Iris pigment epithelial cell (primary cell): ENCODE results near the gene GATAD1.
A peak's percentile ranks its signal among the peaks of the same experiment; 100 is the strongest.
"Not testable (repeated sequence)": the region's sequence is repeated elsewhere in the genome, so short reads cannot be mapped to it uniquely, and the experiment has no call there.

Experiments
- DNase-seq: peaks from one replicate; pipeline ENCODE4 v3.0.0-alpha.2; 2011; ENCODE audit warnings: low read depth

Gene GATAD1

DNA sequence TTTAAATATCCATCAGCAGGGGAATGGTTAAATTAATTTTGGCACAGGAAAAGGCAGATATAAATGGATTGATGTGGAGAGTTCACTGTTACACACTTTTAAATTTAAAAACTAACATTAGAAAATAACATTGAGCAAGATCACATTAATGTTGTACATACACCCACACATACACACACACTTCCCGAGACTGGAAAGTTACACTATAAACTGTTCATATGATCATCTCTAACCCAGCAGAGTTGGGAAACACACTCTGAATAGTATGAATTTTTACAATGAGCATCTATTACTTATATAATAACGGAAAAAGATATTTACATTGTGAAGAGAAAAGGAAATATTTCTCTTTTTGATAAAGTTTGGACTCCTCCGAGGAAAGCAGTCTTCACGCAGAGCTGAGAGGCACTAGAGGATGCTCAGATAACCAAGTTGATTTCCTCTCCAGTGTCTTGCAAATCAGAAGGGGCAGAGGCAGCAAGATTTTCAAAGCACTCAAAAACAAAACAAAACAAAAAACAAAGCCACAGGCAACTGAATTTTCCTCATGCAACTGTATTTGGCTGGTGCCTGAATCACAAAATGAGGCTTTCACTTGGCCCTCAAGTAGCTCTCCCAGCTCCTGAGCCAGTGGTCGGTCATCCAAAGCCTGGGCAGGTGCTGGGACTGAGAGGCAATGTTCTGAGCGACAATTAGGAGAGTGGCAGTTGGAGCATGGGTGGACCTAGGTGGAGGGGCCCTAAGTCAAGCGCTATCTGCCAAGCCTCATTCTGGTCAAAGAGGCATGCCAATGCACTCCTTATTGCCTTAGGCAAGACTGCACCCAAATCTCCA, 10.5 kb upstream of the GATAD1 start:
- DNase-seq: peak; percentile 12

DNA sequence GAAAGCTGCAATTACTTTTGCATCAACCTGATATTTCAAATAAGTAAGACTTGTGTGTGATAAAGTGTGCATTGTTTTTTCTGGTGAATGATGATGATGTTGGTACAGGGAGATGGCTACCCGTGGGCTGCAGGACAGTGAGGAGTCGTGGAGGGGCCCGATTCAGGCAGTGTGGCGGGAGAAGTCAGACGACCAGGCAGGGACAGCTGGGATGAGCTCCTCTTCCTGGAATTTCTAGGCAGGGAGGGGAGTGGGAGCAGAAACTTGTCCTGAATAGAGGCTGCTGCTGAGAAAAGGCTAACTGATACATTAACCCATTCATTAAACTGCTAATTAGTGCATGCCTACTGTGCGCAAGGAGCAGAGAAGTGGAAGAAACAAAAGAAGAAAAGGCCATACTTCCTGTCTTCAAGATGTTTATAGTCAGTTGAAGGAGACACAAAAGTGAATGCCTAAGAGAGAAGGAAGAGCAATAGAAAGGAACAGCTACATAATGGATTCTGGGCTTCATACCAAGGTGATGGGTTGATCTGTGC, 9.3 kb upstream of the GATAD1 start:
- no peak for DNase-seq

DNA sequence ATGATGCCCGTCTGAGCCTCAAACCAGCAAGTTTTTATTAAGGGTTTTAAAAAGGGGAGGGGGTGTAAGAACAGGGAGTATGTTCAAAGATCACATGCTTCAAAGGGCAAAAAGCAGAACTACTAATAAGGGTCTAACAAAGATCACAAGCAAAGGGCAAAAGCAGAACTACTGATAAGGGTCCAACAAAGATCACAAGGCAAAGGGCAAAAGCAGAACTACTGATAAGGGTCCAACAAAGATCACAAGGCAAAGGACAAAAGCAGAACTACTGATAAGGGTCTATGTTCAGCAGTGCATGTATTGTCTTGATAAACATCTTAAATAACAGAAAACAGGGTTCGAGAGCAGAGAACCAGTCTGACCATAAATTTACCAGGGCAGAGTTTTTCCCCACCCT, 4.6 kb upstream of the GATAD1 start:
- DNase-seq: not testable (repeated sequence)

DNA sequence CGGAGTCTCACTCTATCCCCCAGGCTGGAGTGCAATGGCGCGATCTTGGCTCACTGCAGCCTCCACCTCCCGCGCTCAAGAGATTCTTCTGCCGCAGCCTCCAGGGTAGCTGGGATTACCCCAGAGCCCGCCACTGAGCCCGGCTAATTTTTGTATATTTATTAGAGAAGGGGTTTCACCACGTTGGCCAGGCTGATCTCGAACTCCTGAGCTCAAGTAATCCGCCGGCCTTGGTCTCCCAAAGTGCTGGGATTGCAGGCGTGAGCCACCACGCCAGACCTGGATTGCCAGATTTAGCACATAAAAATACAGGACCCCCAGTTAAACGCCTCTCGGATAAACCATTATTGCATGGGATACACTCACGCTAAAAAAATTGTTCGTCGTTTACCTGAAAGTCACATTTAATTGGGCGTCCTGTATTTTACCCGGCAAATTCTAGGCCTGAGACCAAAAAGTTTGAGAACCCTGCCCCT, 375 bp upstream of the GATAD1 start:
- no peak for DNase-seq

DNA sequence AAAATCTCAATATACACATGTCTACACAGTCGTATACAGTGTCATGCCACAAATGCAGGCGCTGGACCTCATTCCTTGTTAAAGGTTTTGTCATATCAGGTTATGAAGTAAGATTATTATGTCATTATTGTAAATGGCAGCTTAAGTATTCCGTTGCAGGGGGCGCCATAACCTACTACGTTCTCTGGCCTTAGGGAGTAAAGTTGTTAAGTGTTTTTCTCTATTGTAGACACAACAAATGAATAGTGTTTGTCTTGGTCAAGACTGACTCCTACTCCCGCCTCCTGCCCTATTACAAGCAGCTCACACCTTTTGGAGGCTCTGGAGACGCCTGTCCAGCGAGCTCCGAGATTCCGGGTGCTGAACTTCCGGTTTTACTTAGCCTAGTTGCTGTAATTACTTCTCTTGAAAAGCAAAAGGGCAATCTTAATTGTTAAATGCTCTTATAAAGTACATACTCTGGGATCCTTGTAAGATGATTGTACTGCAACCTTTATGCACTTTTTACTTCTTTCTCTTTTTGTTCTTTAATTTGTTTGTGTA, 994 bp downstream of the GATAD1 start:
- DNase-seq: peak; percentile 73

DNA sequence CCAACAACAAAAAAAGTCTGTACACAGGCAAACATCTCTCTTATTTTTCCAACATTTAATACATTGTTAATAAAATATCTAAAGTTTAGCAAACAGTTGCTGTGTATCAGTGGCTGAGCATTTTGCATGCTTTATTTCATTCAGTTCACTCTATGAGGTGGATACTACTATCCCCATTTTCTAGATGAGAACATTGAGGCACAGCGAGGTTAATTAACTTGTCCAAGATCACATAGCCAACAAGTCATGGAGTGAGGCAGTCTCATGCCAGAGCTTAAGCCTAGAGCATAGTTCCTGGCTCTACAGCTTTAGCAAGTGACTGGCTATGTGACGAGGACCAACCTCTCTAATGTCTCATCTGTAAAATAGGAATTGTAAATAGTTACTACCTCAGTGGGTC, 4.4 kb downstream of the GATAD1 start:
- no peak for DNase-seq

DNA sequence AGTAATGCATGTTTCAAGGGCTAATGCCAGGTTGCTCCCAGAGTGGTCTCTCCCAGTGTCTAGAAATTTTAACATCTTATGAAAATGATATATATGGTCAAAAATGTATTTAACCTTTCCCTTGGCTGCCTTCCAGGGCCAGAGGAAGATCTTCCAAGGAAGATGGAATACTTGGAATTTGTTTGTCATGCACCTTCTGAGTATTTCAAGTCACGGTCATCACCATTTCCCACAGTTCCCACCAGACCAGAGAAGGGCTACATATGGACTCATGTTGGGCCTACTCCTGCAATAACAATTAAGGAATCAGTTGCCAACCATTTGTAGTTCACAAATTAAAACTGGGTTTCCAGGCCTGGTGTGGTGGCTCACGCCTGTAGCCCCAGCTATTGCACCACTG, 9.0 kb downstream of the GATAD1 start:
- peak; percentile 7 for DNase-seq

DNA sequence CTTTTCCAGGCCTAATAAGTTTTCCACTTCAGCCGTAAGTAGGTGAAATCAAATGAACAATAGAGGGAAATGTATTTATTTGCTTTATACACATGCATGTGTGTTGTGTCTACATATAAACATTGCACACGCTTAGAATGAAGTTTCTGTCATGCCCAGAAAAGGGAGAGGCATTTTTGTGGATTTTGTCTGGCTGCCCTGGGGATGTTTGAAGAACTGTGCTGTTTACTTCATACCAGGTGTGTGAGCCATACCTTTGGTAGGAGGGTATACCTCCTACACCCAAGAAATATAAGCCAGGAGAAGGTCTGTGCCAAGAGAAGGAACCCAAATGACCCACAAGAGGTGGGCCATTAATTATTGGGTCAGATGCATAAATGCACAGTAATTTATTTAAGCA, 12.8 kb downstream of the GATAD1 start:
- no peak for DNase-seq

DNA sequence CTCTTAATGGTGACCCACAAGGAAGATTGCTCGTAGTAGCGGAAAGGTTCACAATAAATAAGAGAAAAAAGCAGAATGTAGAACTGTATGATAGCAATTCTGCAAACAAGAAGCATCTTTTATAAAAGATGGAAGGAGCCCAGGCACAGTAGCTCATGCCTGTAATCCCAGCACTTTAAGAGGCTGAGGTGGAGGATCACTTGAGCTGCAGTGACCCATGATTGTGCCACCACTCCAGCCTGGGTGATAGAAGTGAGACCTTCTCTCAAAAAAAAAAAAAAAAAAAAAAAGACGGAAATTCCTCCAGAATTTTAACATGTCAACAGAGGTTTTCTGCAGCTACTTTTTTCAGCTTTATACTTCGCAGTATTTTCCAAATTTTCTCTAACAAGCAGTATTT, 13.2 kb downstream of the GATAD1 start:
- no peak for DNase-seq

DNA sequence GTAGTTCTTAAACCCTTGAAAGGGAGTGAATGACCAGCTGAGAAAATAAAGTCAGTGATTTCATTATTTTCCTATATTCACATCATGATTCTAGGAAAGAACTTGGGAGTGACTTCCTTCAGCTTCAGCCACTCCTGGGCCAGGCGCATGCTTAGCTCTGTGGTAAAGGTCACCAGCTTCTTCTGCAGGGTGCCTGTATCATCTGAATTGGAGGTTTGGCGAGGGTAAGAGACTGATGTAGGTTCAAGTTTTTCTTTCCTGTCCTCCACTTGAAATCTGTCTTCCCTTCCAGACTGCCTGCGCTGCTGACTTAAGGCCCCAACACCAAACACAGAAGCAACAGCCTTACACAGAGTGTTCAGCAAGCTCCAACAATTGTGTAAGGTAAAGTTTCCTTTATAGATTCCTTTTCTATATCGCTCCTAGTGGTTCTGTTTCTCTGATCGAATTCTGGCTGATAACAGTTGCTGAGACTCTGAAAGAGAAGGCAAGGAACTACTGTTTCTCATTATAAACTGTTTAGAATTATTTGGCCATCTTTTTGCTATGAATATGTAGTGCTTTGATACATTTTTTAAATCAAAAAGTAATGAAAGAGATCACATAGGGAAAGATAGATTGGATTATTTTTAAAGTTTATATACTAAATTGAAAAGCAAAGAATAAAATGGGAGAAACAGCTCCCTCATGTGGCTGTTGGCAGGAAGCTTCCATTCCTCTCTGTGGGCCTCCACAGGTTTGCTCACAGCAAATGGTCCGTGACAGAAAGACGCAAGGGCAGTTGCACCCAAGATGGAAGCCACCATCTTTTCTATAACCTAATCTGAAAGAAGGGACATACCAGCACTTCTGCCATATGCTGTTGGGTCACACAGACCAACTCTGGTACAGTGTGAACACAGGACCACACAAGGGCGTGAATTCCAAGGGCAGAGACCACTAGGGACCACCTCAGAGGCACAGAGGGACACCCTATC, 14.0 kb downstream of the GATAD1 start:
- peak; percentile 56 for DNase-seq

DNA sequence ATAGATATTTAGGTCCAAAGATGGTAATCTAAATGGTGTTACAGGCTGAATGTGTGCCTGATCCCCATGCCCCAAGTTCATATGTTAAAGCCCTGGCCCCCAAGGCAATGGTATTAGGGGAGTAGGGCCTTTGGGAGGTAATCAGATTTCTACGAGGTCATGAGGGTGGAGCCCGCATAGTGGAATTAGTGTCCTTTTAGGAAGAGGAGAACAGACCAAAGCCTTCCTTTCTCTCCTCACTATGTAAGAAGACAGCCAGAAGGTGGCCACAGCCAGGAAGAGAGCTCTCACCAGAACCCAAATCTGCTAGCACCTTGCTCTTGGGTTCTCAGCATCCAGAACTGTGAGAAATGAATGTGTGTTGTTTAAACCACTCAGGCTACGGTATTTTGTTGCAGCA, 15.3 kb downstream of the GATAD1 start:
- DNase-seq: no peak

DNA sequence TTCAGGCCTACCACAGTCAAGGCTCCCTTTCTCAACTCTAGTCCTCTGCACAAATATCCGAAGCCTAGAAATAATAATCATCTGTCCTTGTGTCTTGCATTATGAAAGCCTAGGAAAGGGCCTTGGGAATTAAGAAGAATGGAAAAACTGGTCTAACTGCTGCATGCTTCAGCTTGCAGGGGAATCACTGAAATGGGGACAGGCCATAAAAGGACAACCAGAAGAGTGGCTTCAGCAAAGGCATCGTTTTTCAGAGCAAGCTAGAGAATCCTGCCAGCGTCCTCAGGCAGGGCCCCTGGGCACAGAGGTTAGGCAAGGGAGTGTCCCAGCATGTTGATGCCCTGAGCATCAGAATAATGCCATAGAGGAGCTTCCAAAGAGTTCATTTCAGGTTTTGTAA, 17.2 kb downstream of the GATAD1 start:
- DNase-seq: no peak

DNA sequence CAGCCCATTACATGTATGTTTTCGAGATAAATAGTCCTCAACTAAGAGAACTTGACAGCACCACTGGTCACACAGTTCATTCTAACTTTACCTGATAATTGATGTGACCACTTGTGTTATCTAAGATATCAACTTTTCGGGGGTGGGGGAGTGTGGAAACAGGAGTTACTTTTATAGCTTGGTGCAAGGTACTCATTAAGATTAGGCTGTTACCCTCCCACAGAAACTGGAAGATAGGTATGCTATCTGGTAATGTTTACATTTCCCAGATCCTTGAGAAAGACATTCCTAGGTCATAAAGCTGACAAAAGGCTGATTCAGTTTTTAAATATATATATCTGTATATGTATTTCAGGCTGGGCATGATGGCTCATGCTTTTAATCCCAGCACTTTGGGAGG, 19.4 kb downstream of the GATAD1 start:
- DNase-seq: no peak

DNA sequence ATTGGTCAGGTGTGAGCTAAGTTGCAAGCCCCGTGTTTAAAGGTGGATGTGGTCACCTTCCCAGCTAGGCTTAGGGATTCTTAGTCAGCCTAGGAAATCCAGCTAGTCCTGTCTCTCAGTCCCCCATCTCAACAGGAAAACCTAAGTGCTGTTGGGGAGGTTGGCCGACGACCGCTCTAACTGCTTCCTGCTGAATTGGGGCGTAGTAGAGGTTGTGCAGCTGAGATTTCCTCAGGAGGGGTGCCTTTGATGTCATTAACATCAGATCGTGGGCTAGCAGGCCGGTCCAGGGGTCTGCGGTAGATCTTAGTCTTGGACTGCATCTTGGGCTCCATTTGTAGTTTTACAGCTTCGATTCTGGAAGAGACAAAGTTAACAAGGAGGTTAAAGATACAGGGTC, 21.3 kb downstream of the GATAD1 start:
- DNase-seq: not testable (repeated sequence)

DNA sequence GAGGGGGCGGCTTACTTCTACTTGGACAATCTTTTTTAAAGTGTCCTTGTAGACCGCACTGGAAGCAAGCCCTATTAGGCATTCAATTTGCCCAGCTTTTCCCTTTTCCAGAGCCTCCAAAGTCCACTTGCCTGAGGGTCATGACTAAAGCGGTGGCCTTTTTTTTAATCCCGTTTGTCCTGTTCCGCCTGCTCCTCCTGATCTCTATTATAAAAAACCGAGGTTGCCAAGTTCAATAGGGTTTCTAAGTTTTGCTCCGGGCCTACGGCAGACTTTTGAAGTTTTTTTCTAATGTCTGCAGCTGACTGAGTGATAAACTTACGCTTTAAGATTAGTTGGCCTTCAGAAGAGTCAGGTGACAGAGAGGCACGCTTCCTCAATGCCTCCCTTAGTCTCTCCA, 26.7 kb downstream of the GATAD1 start:
- DNase-seq: not testable (repeated sequence)

DNA sequence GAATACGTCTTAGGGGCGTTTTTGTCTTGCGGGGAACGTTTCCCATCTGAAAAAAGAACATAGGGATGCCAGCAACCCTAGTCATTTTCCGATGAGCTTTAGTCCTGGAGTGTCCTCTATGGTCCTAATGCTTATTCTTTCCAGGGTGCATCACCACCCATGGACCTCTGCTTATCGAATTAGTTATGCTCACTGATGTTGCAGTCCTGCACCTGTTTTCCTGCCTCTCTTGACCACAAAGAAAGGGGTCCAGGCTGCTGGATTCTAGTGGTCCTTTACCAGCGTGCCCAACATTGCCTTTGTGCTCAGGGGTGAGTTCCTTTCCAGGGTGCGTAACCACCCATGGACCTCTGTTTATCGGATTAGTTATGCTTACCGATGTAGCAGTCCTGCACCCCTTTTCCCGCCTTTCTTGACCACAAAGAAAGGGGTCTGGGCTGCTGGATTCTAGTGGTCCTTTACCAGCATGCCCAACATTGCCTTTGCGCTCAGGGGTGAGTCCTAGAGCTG, 28.0 kb downstream of the GATAD1 start:
- not testable (repeated sequence) for DNase-seq

DNA sequence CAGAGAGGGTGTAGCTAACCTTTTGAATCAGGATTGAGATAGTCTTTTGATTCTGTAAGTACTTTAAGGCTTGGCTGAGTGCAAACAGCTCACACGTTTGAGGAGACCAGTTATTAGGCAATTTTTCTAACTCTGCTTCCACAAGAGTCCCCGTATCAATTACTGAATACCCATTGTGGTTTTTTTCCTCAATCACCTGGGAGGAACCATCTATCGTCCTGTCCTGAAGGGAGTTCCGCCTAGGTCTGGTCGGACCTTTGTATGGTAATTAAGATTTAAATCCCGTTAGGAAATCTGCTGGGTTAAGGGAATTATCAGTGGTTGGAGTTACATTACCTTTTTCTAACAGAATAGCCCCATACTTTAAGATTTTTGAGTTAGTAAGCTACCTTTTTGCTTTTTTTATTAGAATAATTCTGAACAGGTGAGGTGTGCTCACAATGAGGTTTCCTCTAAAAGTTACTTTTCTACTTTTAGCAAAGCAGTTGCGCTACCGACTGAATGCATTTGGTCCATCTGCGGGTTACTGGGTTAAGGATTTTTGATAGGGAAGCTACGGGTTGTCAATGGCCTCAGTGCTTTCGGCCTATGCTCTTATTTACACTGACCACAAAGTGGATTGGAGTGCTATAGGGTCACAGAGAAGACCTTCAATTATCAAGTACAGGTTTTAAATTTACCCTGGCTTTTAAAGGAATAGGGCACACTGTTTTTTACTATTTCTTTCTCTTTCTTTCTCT, 28.7 kb downstream of the GATAD1 start:
- not testable (repeated sequence) for DNase-seq

DNA sequence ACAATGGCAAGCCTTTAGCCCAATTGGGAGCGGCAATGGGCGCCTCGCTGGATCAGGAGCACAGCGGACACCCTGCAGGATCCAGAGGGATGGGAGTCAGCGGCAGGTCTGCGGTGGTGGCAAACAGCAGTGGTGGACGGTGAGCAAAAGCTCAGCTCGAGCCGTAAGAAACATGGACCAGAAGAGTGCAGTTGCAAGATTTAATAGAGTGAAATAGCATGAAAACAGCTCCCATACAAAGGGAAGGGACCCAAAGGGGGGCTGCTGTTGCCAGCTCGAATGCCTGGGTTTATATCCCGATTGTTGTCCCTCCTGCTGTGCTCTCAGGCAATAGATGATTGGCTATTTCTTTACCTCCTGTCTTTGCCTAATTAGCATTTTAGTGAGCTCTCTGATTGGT, 30.4 kb downstream of the GATAD1 start, which contains the start of gene ERVW-1:
TSS of gene ERVW-1 (minus strand) at position 266 of the 400 bp plus-strand sequence. CDS start 7,565 bp downstream, outside the sequence.
- not testable (repeated sequence) for DNase-seq

DNA sequence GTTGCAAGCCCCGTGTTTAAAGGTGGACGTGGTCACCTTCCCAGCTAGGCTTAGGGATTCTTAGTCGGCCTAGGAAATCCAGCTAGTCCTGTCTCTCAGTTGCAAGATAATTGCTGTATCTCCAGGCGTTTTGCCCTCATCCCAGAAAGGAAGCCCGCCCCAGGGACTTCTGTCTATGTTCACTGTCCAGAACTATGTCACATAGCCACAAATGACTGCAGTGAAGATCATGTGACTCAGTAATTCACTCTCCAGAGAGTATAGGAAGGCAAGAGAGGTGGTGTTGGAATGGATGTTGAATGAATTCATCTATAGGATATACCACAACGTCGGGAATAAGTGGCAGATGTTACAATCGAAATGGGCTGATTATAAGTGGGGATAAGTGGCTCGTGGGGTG, 30.8 kb downstream of the GATAD1 start:
- no peak for DNase-seq

DNA sequence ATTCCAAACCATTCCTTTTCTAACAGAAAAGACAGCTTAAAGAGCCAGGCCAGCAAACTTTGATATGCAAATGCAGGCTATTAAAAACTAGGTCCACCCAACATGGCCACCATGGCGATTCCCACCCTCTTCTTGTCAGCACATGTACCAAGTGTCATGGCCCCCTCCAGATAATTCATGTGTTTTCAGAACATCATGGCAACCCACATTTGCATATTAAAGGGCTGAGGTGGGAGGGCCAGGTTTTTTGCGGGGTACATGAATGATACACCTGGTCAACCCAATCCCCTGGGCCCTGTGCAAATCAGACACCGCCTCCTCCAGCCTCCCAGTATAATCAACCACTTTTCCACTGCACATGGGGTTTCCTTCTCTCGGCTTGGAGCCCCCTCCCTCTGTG, 31.4 kb downstream of the GATAD1 start:
- no peak for DNase-seq

DNA sequence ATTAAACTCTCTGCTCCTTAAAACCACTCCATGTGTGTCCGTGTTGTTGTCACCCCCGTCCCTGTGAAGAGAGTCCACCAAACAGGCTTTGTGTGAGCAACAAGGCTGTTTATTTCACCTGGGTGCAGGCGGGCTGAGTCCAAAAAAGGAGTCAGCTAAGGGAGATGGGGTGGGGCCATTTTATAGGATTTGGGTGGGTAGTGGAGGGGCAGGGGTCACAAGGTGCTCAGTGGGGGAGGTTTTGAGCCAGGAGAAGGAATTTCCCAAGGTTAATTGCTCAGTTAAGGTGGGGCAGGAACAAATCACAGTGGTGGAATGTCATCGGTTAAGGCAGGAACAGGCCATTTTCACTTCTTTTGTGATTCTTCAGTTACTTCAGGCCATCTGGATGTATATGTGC, 31.9 kb downstream of the GATAD1 start:
- not testable (repeated sequence) for DNase-seq
